ENCODE measurements around the gene MS4A4E.

MS4A4E gene

GRCh38 chr11:60214386-60214785 is 28.6 kb downstream of the MS4A4E start:
- no peaks in the 10 kb centered on the region for H3K36me3 ChIP-seq (replicated peaks)
- TF ChIP-seq CTCF (IDR thresholded peaks at IDR 0.05; ENCODE audit: low read depth, low read length, missing control alignments), result no peak

GRCh38 chr11:60211206-60211605 is 31.7 kb downstream of the MS4A4E start:
- in situ Hi-C loops (cut with HindIII; ENCODE audit: low pct_ligation_motif_present, low sequenced_read_pairs), result no loop called here
- no peak overlapping the region for H3K27ac ChIP-seq
- no peak for TF ChIP-seq CTCF (IDR thresholded peaks at IDR 0.05; ENCODE audit: low read depth, low read length, missing control alignments)

More at GRCh38 chr11:60214386-60214785, 28.6 kb downstream of the MS4A4E start:
- Histone ChIP-seq H3K27ac (no peak overlapping the region), H3K4me3 (ENCODE audit: low read depth, low read length) (no peak overlapping the region), H3K27me3 (replicated peaks) (no peaks in the 10 kb centered on the region)
- DNase-seq, result no peak
- in situ Hi-C loops (cut with HindIII; ENCODE audit: low pct_ligation_motif_present, low sequenced_read_pairs), result no loop called here

GRCh38 chr11:60209977-60210376 is 33.0 kb downstream of the MS4A4E start:
- Histone ChIP-seq H3K36me3 (replicated peaks) (no peaks in the 10 kb centered on the region), H3K27me3 (replicated peaks) (no peaks in the 10 kb centered on the region), H3K4me3 (ENCODE audit: low read depth, low read length) (no peak overlapping the region), H3K27ac (no peak overlapping the region)
- in situ Hi-C loops (cut with HindIII; ENCODE audit: low pct_ligation_motif_present, low sequenced_read_pairs), result no loop called here
- TF ChIP-seq CTCF (IDR thresholded peaks at IDR 0.05; ENCODE audit: low read depth, low read length, missing control alignments), result no peak
- DNase-seq, result no peak

More at GRCh38 chr11:60211206-60211605, 31.7 kb downstream of the MS4A4E start:
- no peak overlapping the region for H3K4me3 ChIP-seq (ENCODE audit: low read depth, low read length)
- no peak for DNase-seq
- H3K27me3 ChIP-seq (replicated peaks), result no peaks in the 10 kb centered on the region
- no peaks in the 10 kb centered on the region for H3K36me3 ChIP-seq (replicated peaks)

- in situ Hi-C loops (cut with HindIII; ENCODE audit: low pct_ligation_motif_present, low sequenced_read_pairs), result no loop called here
- TF ChIP-seq CTCF (IDR thresholded peaks at IDR 0.05; ENCODE audit: low read depth, low read length, missing control alignments), result no peak
- no peaks in the 10 kb centered on the region for H3K36me3 ChIP-seq (replicated peaks)
- H3K27me3 ChIP-seq (replicated peaks), result no peaks in the 10 kb centered on the region
- H3K4me3 ChIP-seq (ENCODE audit: low read depth, low read length), result no peak overlapping the region
- H3K27ac ChIP-seq, result no peak overlapping the region
- no peak for DNase-seq
Measured at GRCh38 chr11:60208951-60209350, 34.0 kb downstream of the MS4A4E start.

- TF ChIP-seq CTCF (IDR thresholded peaks at IDR 0.05; ENCODE audit: low read depth, low read length, missing control alignments), result no peak
- in situ Hi-C loops (cut with HindIII; ENCODE audit: low pct_ligation_motif_present, low sequenced_read_pairs), result no loop called here
- Histone ChIP-seq H3K4me3 (ENCODE audit: low read depth, low read length) (no peak overlapping the region), H3K27ac (no peak overlapping the region), H3K27me3 (replicated peaks) (no peaks in the 10 kb centered on the region), H3K36me3 (replicated peaks) (no peaks in the 10 kb centered on the region)
- no peak for DNase-seq
Measured at GRCh38 chr11:60208146-60208895, 34.6 kb downstream of the MS4A4E start.

- in situ Hi-C loops (cut with HindIII; ENCODE audit: low pct_ligation_motif_present, low sequenced_read_pairs), result no loop called here
- H3K36me3 ChIP-seq (replicated peaks), result no peaks in the 10 kb centered on the region
- H3K27ac ChIP-seq, result no peak overlapping the region
- TF ChIP-seq CTCF (IDR thresholded peaks at IDR 0.05; ENCODE audit: low read depth, low read length, missing control alignments), result no peak
- H3K4me3 ChIP-seq (ENCODE audit: low read depth, low read length), result no peak overlapping the region
- H3K27me3 ChIP-seq (replicated peaks), result no peaks in the 10 kb centered on the region
- DNase-seq, result no peak
Measured at GRCh38 chr11:60206616-60207015, 36.3 kb downstream of the MS4A4E start.
